H9 (cell line): ENCODE data around the gene PC. TPM values are rescaled to one million over a fixed set of nuclear protein-coding genes. Genes with fewer than 3 reads are reported as not detected.
A peak's percentile ranks its signal among the peaks of the same experiment; 100 is the strongest.

Experiments
- DNase-seq: peaks from one replicate; pipeline ENCODE4 v3.0.0-alpha.2; 2017
- H2AFZ ChIP-seq: one replicate; pipeline ENCODE4 v1.6.1; 2013; ENCODE audit warnings: mild to moderate bottlenecking, low read length, control low read depth, moderate library complexity
- H2AK5ac ChIP-seq: 2 replicates; pipeline ENCODE4 v1.6.1; 2013; ENCODE audit warnings: low read length, control low read depth, mixed read lengths; ENCODE audit not compliant: insufficient read length
- H2BK120ac ChIP-seq: one replicate; pipeline ENCODE4 v1.6.1; 2013; ENCODE audit warnings: low read depth, mild to moderate bottlenecking, low read length, control low read depth, inconsistent platforms; ENCODE audit not compliant: poor library complexity, severe bottlenecking
- H2BK12ac ChIP-seq: 2 replicates; pipeline ENCODE4 v1.6.1; 2013; ENCODE audit warnings: low read length, control low read depth, mixed read lengths, low read depth; ENCODE audit not compliant: insufficient read length
- H2BK15ac ChIP-seq: 2 replicates; pipeline ENCODE4 v1.6.1; 2013; ENCODE audit warnings: low read depth, low read length, control low read depth
- H2BK20ac ChIP-seq: one replicate; pipeline ENCODE4 v1.6.1; 2013; ENCODE audit warnings: low read depth, mild to moderate bottlenecking, low read length, control low read depth, inconsistent platforms; ENCODE audit not compliant: poor library complexity, severe bottlenecking
- H2BK5ac ChIP-seq: 2 replicates; pipeline ENCODE4 v1.6.1; 2013; ENCODE audit warnings: low read length, control low read depth, mixed read lengths; ENCODE audit not compliant: insufficient read length
- H3K14ac ChIP-seq: 2 replicates; pipeline ENCODE4 v1.6.1; 2013; ENCODE audit warnings: low read length, control low read depth; ENCODE audit not compliant: insufficient read depth
- H3K18ac ChIP-seq: 2 replicates; pipeline ENCODE4 v1.6.1; 2013; ENCODE audit warnings: low read depth, mild to moderate bottlenecking, mixed read lengths, low read length, control low read depth; ENCODE audit not compliant: insufficient read length
- H3K23ac ChIP-seq: 2 replicates; pipeline ENCODE4 v1.6.1; 2013; ENCODE audit warnings: low read length, control low read depth, mixed read lengths, low read depth; ENCODE audit not compliant: insufficient read length
- H3K23me2 ChIP-seq: 2 replicates; pipeline ENCODE4 v1.6.1; 2013; ENCODE audit warnings: low read depth, mild to moderate bottlenecking, mixed read lengths, low read length, control low read depth; ENCODE audit not compliant: insufficient read length, poor library complexity, severe bottlenecking
- H3K27ac ChIP-seq: 2 replicates; pipeline ENCODE4 v1.5.1; 2013; ENCODE audit warnings: low read length, control low read depth, mixed read lengths, low read depth; ENCODE audit not compliant: insufficient read length
- H3K27me3 ChIP-seq: 2 replicates; pipeline ENCODE4 v1.6.1; 2013; ENCODE audit warnings: low read length, control low read depth, inconsistent platforms; ENCODE audit not compliant: insufficient read depth
- H3K4ac ChIP-seq: 2 replicates; pipeline ENCODE4 v1.6.1; 2013; ENCODE audit warnings: low read depth, mild to moderate bottlenecking, control low read depth, inconsistent platforms, low read length, moderate library complexity
- H3K4me1 ChIP-seq: 2 replicates; pipeline ENCODE4 v1.6.1; 2013; ENCODE audit warnings: low read length, control low read depth, inconsistent platforms; ENCODE audit not compliant: insufficient read depth
- H3K4me2 ChIP-seq: 2 replicates; pipeline ENCODE4 v1.6.1; 2013; ENCODE audit warnings: low read length, control low read depth, mixed read lengths; ENCODE audit not compliant: insufficient read length, insufficient read depth
- H3K56ac ChIP-seq: 2 replicates; pipeline ENCODE4 v1.6.1; 2013; ENCODE audit warnings: low read depth, mild to moderate bottlenecking, mixed read lengths, low read length, control low read depth; ENCODE audit not compliant: insufficient read length
- H3K79me1 ChIP-seq: 2 replicates; pipeline ENCODE4 v1.6.1; 2013; ENCODE audit warnings: low read depth, mild to moderate bottlenecking, moderate library complexity, low read length, control low read depth, inconsistent platforms; ENCODE audit not compliant: insufficient read depth, poor library complexity, severe bottlenecking
- H3K79me2 ChIP-seq: 2 replicates; pipeline ENCODE4 v1.6.1; 2013; ENCODE audit warnings: low read length, control low read depth, inconsistent platforms; ENCODE audit not compliant: insufficient read depth
- H3K9ac ChIP-seq: 2 replicates; pipeline ENCODE4 v1.6.1; 2013; ENCODE audit warnings: low read length, control low read depth, mixed read lengths; ENCODE audit not compliant: insufficient read length; ENCODE audit errors: extremely low read depth
- H3K9me3 ChIP-seq: one replicate; pipeline ENCODE4 v1.6.1; 2013; ENCODE audit warnings: low read depth, low read length, inconsistent platforms; ENCODE audit not compliant: control insufficient read depth
- H3T11ph ChIP-seq: one replicate; pipeline ENCODE4 v1.6.1; 2013; ENCODE audit warnings: mild to moderate bottlenecking, low read length, control low read depth, inconsistent platforms
- H4K20me1 ChIP-seq: one replicate; pipeline ENCODE4 v1.6.1; 2013; ENCODE audit not compliant: control insufficient read depth, insufficient read length, insufficient read depth
- H4K5ac ChIP-seq: 2 replicates; pipeline ENCODE4 v1.6.1; 2013; ENCODE audit warnings: low read depth, mild to moderate bottlenecking, mixed read lengths, low read length, control low read depth; ENCODE audit not compliant: insufficient read length
- H4K8ac ChIP-seq: replicated peaks from 2 replicates; pipeline ENCODE4 v1.6.1; 2013; ENCODE audit warnings: low read length, control low read depth, mixed read lengths, low read depth; ENCODE audit not compliant: insufficient read length
- H4K91ac ChIP-seq: 2 replicates; pipeline ENCODE4 v1.6.1; 2013; ENCODE audit warnings: low read depth, mild to moderate bottlenecking, moderate library complexity, mixed read lengths, low read length, control low read depth; ENCODE audit not compliant: insufficient read length
- H3K27ac Mint-ChIP-seq, 3 experiments: 2 replicates in 2 of 3; 3 replicates in 1 of 3; pipeline ENCODE4 v1.8.0; 2020 to 2021; ENCODE audit warnings: mixed read lengths in 3 of 3, mild to moderate bottlenecking in 1 of 3, moderate library complexity in 1 of 3
- H3K27me3 Mint-ChIP-seq: 2 replicates; pipeline ENCODE4 v1.8.0; 2021; ENCODE audit warnings: low read depth, mild to moderate bottlenecking, moderate library complexity, mixed read lengths
- H3K36me3 Mint-ChIP-seq, 3 experiments: 2 replicates in 2 of 3; 3 replicates in 1 of 3; pipeline ENCODE4 v1.8.0; 2020 to 2021; ENCODE audit warnings: low read depth in 3 of 3, mixed read lengths in 3 of 3; ENCODE audit not compliant: insufficient read depth in 1 of 3
- H3K4me1 Mint-ChIP-seq, 2 experiments: 2 replicates each; pipeline ENCODE4 v1.8.0; 2020; ENCODE audit warnings: mixed read lengths in 2 of 2
- H3K4me3 Mint-ChIP-seq, 2 experiments: 2 replicates in 1 of 2; 3 replicates in 1 of 2; pipeline ENCODE4 v1.8.0; 2020 to 2021; ENCODE audit warnings: mild to moderate bottlenecking in 2 of 2, mixed read lengths in 2 of 2, moderate library complexity in 1 of 2
- H3K9me3 Mint-ChIP-seq, 2 experiments: 2 replicates in 1 of 2; 3 replicates in 1 of 2; pipeline ENCODE4 v1.8.0; 2020; ENCODE audit warnings: mild to moderate bottlenecking in 2 of 2, mixed read lengths in 2 of 2, moderate library complexity in 1 of 2
- CTCF ChIP-seq: fragments of 200-600 bp; sonication (generic); conservative IDR thresholded peaks from 3 replicates; pipeline ENCODE4 v1.8.0; 2021; ENCODE audit warnings: antibody characterized with exemption, mild to moderate bottlenecking
- WGBS: extraction: QIAGEN DNeasy Blood & Tissue Kit; methylation state at CpG from one replicate; pipeline ENCODE4 v1.1.7; 2013; ENCODE audit warnings: missing lambda C conversion rate, low lambda C conversion rate, mixed read lengths; ENCODE audit not compliant: insufficient read length; ENCODE audit errors: extremely low coverage; 5-methylcytosine and 5-hydroxymethylcytosine counted together
- total RNA-seq: library from RNA; stranded (reverse); gene quantifications from 2 replicates; pipeline ENCODE4 v1.2.1, GENCODE V29; 2021

Gene PC
- total RNA-seq, 1 experiment from 2014 or later, result 32.6 TPM

GRCh38 chr11:66907751-66908630 lies 50.2 kb downstream of the PC start:
- H2AK5ac ChIP-seq, result no peak overlapping the region
- no peak overlapping the region for H2BK20ac ChIP-seq
- no peak overlapping the region for H3K56ac ChIP-seq
- Mint-ChIP-seq H3K4me1 (peaks cover 66 to 75% of the 10 kb centered on the region in 2 experiments), H3K36me3 (peaks cover 0 to 3% (median 0%) of the 10 kb centered on the region in 3 experiments; a peak in 1 of 7 replicates), H3K9me3 (no peaks in the 10 kb centered on the region), H3K27me3 (no peaks in the 10 kb centered on the region), H3K4me3 (no peak overlapping the region), H3K27ac (peak overlapping the region; percentile 57 to 75 (median 61); a peak in 5 of 7 replicates)
- no peak overlapping the region for H3T11ph ChIP-seq
- H2BK12ac ChIP-seq, result no peak overlapping the region
- no peak overlapping the region for H3K9ac ChIP-seq
- H3K4me1 ChIP-seq, result peaks cover 19% of the 10 kb centered on the region; the same call in 1 of the 2 replicates
- whole genome bisulfite sequencing, result no CpG with 5 or more reads among the region's 9 CpGs
- H2BK15ac ChIP-seq, result no peak overlapping the region
- no peaks in the 10 kb centered on the region for H3K9me3 ChIP-seq
- H3K4ac ChIP-seq, result no peak overlapping the region
- no peaks in the 10 kb centered on the region for H4K20me1 ChIP-seq
- H3K23me2 ChIP-seq, result no peaks in the 10 kb centered on the region
- no peak overlapping the region for H2BK5ac ChIP-seq
- no peak overlapping the region for H2AFZ ChIP-seq
- no peak overlapping the region for H3K23ac ChIP-seq
- no peaks in the 10 kb centered on the region for H3K79me2 ChIP-seq
- H3K18ac ChIP-seq, result no peak overlapping the region
- H4K8ac ChIP-seq, result no peak overlapping the region
- no peaks in the 10 kb centered on the region for H3K79me1 ChIP-seq
- no peak overlapping the region for H4K91ac ChIP-seq
- no peaks in the 10 kb centered on the region for H3K27me3 ChIP-seq
- DNase-seq, result no peak
- no peak overlapping the region for H3K14ac ChIP-seq
- H4K5ac ChIP-seq, result no peak overlapping the region
- H3K4me2 ChIP-seq, result no peak overlapping the region
- no peak overlapping the region for H2BK120ac ChIP-seq
- TF ChIP-seq CTCF, result no peak
- no peak overlapping the region for H3K27ac ChIP-seq
